ENCODE results near the gene CDKL1. TPM values are rescaled to one million over a fixed set of nuclear protein-coding genes. Genes with fewer than 3 reads are reported as not detected.
A peak's percentile ranks its signal among the peaks of the same experiment; 100 is the strongest.

CDKL1 gene
- total and polyA plus RNA-seq, 7 experiments from 2014 or later: 2.0 to 14.8 (median 4.9) TPM

DNA sequence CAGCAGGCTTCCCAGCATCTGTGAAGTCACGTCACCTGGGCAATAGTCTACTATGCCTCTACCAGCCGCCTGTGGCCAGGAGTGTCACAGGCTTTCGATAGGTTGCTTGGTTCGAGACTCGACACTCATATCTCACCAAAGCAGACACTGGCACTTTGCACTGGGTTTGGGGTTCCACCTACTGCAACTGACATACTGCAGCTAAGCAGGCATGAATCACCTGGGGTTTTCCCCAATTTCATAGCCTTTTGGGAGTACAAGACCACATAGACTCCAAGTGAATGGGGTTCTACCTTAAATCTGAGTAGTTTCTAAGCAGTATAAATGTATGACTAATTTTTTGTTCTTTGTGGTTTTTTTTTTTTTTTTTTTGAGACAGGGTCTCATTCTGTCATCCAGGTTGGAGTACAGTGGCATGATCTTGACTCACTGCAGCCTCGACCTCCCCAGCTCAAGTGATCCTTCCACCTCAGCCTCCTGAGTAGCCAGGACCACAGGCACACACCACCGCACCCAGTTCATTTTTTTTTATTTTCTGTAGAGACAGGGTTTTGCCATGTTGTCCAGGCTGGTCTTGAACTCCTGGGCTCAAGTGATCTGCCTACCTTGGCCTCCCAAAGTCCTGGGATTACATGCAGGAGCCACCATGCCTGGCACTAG lies 52.4 kb downstream of the CDKL1 start:
- no peaks in the 10 kb centered on the region for H3K9me3 ChIP-seq (ENCODE audit: control insufficient read depth in 2 of 3, low read length in 3 of 3)

DNA sequence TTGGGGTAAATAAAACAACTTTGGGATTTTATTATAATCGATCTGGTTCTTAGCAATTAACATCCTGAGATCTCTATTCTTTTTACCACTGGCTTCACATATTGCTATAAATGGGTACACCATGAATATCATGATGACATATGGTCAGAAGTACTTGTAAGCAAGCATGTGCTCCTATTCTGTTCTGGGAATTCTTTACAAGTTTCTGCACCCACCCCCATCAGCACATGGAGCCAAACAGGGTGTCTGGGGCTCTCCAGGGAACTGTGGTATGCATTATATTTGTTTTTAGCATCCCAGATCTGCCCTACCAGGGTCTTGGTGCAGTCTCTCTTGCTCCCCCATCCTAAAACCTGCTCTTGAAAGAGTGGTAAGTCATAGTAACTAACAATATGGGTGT lies 53.2 kb downstream of the CDKL1 start:
- Histone ChIP-seq H3K4me1 (ENCODE audit: control insufficient read depth in 2 of 2, insufficient read depth in 2 of 2, low read length in 2 of 2) (no peaks in the 10 kb centered on the region), H3K36me3 (ENCODE audit: control insufficient read depth in 2 of 3, insufficient read depth in 3 of 3, low read length in 3 of 3) (peaks cover 0 to 12% (median 0%) of the 10 kb centered on the region in 3 experiments), H3K9me3 (ENCODE audit: control insufficient read depth in 2 of 3, low read length in 3 of 3) (no peaks in the 10 kb centered on the region), H3K27ac (ENCODE audit: low read depth, low read length) (no peak overlapping the region), H3K27me3 (ENCODE audit: control insufficient read depth in 2 of 2, insufficient read depth in 2 of 2, low read length in 2 of 2) (no peaks in the 10 kb centered on the region), H3K4me3 (ENCODE audit: low read length) (no peak overlapping the region)
- ATAC-seq (no peak), DNase-seq (no peak)
- H3K27me3 Mint-ChIP-seq: peaks cover 0 to 16% (median 0%) of the 10 kb centered on the region in 5 donors
- H3K9me3 Mint-ChIP-seq: no peaks in the 10 kb centered on the region
- H3K27ac Mint-ChIP-seq: peak overlapping the region in 1 of 9 donors; percentile 26
- CTCF ChIA-PET: interaction anchor here (1.3 to 1.4 kb wide), 2 partner anchors 371 to 432 kb away, joined by 3 to 4 read pairs; no protein-coding TSS in a partner anchor
- peaks cover 2 to 18% (median 8%) of the 10 kb centered on the region in 5 donors for H3K36me3 Mint-ChIP-seq
- no peak overlapping the region for H3K4me3 Mint-ChIP-seq
- POLR2A ChIA-PET: interaction anchor here (0.6 kb wide), 1 partner anchor 578 kb away, joined by 3 read pairs; no protein-coding TSS in a partner anchor
- H3K4me1 Mint-ChIP-seq: peaks cover 0 to 23% (median 16%) of the 10 kb centered on the region in 7 donors
- intact Hi-C loops (cut with micrococcal nuclease): loop anchor here in 1 of 2 donors (5.0 kb wide), 1 partner anchor 99 kb away; no protein-coding TSS in a partner anchor

More for the DNA sequence above, 52.4 kb downstream of the CDKL1 start:
- Mint-ChIP-seq H3K4me1 (peaks cover 0 to 23% (median 16%) of the 10 kb centered on the region in 7 donors), H3K27me3 (peaks cover 0 to 19% (median 0%) of the 10 kb centered on the region in 5 donors), H3K4me3 (no peak overlapping the region), H3K36me3 (peaks cover 0 to 18% (median 4%) of the 10 kb centered on the region in 5 donors), H3K27ac (peak overlapping the region in 4 of 9 donors; percentile 22 to 67 (median 56)), H3K9me3 (no peaks in the 10 kb centered on the region)
- Histone ChIP-seq H3K4me3 (ENCODE audit: low read length) (no peak overlapping the region), H3K4me1 (ENCODE audit: control insufficient read depth in 2 of 2, insufficient read depth in 2 of 2, low read length in 2 of 2) (no peaks in the 10 kb centered on the region), H3K36me3 (ENCODE audit: control insufficient read depth in 2 of 3, insufficient read depth in 3 of 3, low read length in 3 of 3) (peaks cover 0 to 7% (median 0%) of the 10 kb centered on the region in 3 experiments), H3K27ac (ENCODE audit: low read depth, low read length) (no peak overlapping the region), H3K27me3 (ENCODE audit: control insufficient read depth in 2 of 2, insufficient read depth in 2 of 2, low read length in 2 of 2) (no peaks in the 10 kb centered on the region)
- peak in 1 of 9 donors; percentile 63 for DNase-seq
- ChIA-PET POLR2A (interaction anchor here (0.6 to 0.8 kb wide), 2 partner anchors 188 to 579 kb away, joined by 3 to 4 read pairs; no protein-coding TSS in a partner anchor), CTCF (no interaction called here)
- intact Hi-C loops (cut with micrococcal nuclease): loop anchor here (2.0 to 5.0 kb wide), 2 partner anchors 23 to 98 kb away; no protein-coding TSS in a partner anchor
- ATAC-seq: peak; percentile 45

DNA sequence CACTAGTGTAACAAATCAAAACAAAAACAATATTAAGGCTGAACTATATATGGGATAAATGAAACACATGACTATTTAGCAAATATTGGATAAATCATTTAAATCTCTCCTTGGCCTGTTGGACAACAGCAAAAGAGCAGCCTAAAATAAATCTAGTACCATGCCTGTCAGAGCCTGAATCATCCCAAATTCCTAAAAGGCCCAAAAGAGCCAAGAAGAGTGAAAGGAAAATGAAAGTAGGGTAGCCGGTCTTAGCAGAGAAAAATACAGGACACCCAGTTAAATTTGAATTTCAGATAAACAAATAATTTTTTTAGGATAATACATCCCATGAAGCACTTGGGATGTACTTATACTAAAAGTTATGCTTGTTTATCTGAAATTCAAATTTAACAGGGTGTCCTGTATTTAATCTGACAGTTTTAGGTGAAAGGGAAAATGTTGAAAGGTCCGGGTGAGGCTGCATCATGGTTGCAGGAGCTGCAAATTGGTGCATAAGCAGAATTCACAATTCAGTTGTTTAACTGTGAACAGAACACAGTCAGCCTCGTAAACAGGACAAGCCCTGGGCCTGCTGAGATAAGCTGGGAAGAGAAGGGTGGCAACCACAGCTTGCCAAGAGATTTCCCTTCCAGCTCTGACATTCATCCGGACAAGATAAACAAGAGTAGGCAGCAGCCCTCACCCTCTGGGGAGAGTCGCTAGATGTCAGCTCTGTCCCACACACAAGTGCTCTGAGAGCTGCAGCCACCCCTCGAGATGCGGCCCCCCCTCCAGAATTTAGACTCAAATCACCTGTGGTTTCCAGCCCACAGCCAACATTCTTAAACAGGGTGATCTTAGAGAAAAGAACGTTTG lies 54.2 kb downstream of the CDKL1 start:
- intact Hi-C loops (cut with micrococcal nuclease): loop anchor here (1.0 to 5.0 kb wide), 4 partner anchors 21 to 518 kb away; partner anchors contain the start of gene MAP4K5 (in 2 of the 2)
- Histone ChIP-seq H3K27ac (ENCODE audit: low read depth, low read length) (no peak overlapping the region), H3K27me3 (ENCODE audit: control insufficient read depth in 2 of 2, insufficient read depth in 2 of 2, low read length in 2 of 2) (no peaks in the 10 kb centered on the region), H3K9me3 (ENCODE audit: control insufficient read depth in 2 of 3, low read length in 3 of 3) (no peaks in the 10 kb centered on the region), H3K4me1 (ENCODE audit: control insufficient read depth in 2 of 2, insufficient read depth in 2 of 2, low read length in 2 of 2) (no peaks in the 10 kb centered on the region), H3K4me3 (ENCODE audit: low read length) (no peak overlapping the region), H3K36me3 (ENCODE audit: control insufficient read depth in 2 of 3, insufficient read depth in 3 of 3, low read length in 3 of 3) (peaks cover 0 to 13% (median 0%) of the 10 kb centered on the region in 3 experiments)
- Mint-ChIP-seq H3K4me1 (peaks cover 0 to 23% (median 16%) of the 10 kb centered on the region in 7 donors), H3K36me3 (peaks cover 2 to 15% (median 8%) of the 10 kb centered on the region in 5 donors), H3K27me3 (peaks cover 0 to 11% (median 0%) of the 10 kb centered on the region in 5 donors), H3K27ac (peak overlapping the region in 2 of 9 donors; percentile 31 to 66), H3K4me3 (peak overlapping the region in 1 of 10 donors; percentile 59), H3K9me3 (no peaks in the 10 kb centered on the region)
- ChIA-PET POLR2A (no interaction called here), CTCF (interaction anchor here (0.8 to 1.4 kb wide), 3 partner anchors 9 to 433 kb away, joined by 3 to 8 read pairs (median 4); no protein-coding TSS in a partner anchor)
- peak; percentile 83 for ATAC-seq
- peak in 7 of 9 donors; percentile 22 to 59 (median 39) for DNase-seq

DNA sequence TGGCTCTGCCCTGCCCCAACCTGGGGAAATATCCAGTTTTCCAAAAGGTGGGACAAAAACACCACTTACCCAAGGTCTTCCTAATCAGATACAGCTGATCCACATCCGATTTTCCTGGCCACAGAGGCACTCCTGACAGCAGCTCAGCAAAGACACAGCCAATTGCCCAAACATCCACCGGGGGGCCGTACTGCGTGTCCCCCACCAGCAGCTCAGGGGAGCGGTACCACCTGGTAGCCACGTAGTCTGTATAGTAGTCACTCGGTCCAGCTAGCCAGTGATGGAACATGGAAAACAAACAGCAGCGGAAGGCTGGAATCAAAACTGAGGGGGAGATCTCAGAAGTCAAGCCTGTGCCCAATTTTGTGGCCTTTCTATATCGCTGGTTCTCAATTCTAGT lies 55.7 kb downstream of the CDKL1 start:
- ATAC-seq (no peak), DNase-seq (no peak)
- H3K4me1 ChIP-seq (ENCODE audit: control insufficient read depth in 2 of 2, insufficient read depth in 2 of 2, low read length in 2 of 2): peaks cover 0 to 4% of the 10 kb centered on the region in 2 donors
- peaks cover 2 to 13% (median 7%) of the 10 kb centered on the region in 5 donors for H3K36me3 Mint-ChIP-seq
- ChIA-PET POLR2A (no interaction called here), CTCF (no interaction called here)
- no peak overlapping the region for H3K4me3 Mint-ChIP-seq
- peaks cover 6 to 30% (median 23%) of the 10 kb centered on the region in 7 donors for H3K4me1 Mint-ChIP-seq
- no peaks in the 10 kb centered on the region for H3K9me3 ChIP-seq (ENCODE audit: control insufficient read depth in 2 of 3, low read length in 3 of 3)
- no peaks in the 10 kb centered on the region for H3K27me3 ChIP-seq (ENCODE audit: control insufficient read depth in 2 of 2, insufficient read depth in 2 of 2, low read length in 2 of 2)
- H3K27ac ChIP-seq (ENCODE audit: low read depth, low read length): no peak overlapping the region
- no peaks in the 10 kb centered on the region for H3K9me3 Mint-ChIP-seq
- H3K36me3 ChIP-seq (ENCODE audit: control insufficient read depth in 2 of 3, insufficient read depth in 3 of 3, low read length in 3 of 3): peaks cover 0 to 13% (median 0%) of the 10 kb centered on the region in 3 experiments
- no peak overlapping the region for H3K27ac Mint-ChIP-seq
- H3K27me3 Mint-ChIP-seq: peaks cover 0 to 5% (median 0%) of the 10 kb centered on the region in 5 donors
- no peak overlapping the region for H3K4me3 ChIP-seq (ENCODE audit: low read length)
- intact Hi-C loops (cut with micrococcal nuclease): loop anchor here in 1 of 2 donors (5.0 kb wide), 1 partner anchor 101 kb away; no protein-coding TSS in a partner anchor

DNA sequence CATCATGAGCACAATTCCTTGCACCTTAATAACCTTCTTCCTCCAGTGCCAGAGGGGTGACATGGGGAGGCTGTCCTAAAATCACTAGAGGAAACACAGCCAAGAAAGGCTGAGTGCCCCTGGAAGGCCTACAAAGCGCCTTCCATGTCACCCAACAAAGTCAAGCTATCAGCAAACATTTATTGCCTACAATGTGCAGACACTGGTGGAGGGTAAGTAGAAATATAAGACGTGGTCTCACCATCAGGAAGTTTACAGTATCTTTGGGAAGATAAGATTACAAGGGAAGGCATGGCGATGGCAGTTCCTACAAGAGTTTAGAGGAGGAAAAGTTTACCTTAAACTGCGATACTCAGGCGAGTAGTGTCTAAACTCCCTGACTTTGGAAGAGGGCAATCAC lies 56.6 kb downstream of the CDKL1 start:
- H3K27ac Mint-ChIP-seq: peak overlapping the region in 1 of 9 donors; percentile 69
- ChIA-PET POLR2A (no interaction called here), CTCF (no interaction called here)

DNA sequence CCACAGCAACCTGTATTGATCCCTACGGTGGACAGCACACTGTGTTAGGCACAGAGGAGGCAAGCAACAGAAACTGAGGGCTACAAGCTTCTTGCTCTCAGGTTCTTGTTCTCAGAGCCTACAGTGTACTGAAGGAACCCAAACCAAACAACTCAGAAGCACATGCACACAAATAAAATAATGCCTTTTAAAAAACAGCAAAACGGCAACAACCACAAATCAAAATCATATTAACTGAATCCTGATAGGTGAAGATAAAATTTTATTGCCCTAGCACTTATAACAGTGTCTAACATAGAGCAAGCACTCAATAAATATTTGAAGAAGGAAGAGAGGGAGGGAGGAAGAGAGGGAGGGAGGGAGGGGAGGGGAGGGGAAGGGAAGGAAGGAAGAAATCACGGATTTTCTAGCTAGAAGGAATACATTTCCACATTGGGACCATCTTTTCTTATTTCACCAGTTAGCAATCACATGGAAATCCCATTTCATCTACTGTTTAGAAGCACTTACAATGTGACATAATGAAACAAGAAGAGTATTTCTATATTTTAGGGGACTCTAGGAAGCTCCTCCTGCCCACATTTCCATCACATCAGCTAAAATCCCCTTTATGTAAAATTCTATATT lies 57.4 kb downstream of the CDKL1 start:
- Histone ChIP-seq H3K9me3 (ENCODE audit: control insufficient read depth in 2 of 3, low read length in 3 of 3) (no peaks in the 10 kb centered on the region), H3K27ac (ENCODE audit: low read depth, low read length) (no peak overlapping the region), H3K36me3 (ENCODE audit: control insufficient read depth in 2 of 3, insufficient read depth in 3 of 3, low read length in 3 of 3) (peaks cover 0 to 13% (median 0%) of the 10 kb centered on the region in 3 experiments), H3K4me3 (ENCODE audit: low read length) (no peak overlapping the region), H3K27me3 (ENCODE audit: control insufficient read depth in 2 of 2, insufficient read depth in 2 of 2, low read length in 2 of 2) (no peaks in the 10 kb centered on the region), H3K4me1 (ENCODE audit: control insufficient read depth in 2 of 2, insufficient read depth in 2 of 2, low read length in 2 of 2) (peaks cover 0 to 11% of the 10 kb centered on the region in 2 donors)
- Mint-ChIP-seq H3K9me3 (no peaks in the 10 kb centered on the region), H3K36me3 (peaks cover 2 to 16% (median 5%) of the 10 kb centered on the region in 5 donors), H3K4me1 (peaks cover 14 to 32% (median 29%) of the 10 kb centered on the region in 7 donors), H3K4me3 (no peak overlapping the region), H3K27ac (peak overlapping the region in 1 of 9 donors; percentile 10), H3K27me3 (no peaks in the 10 kb centered on the region)
- CTCF ChIA-PET: no interaction called here
- POLR2A ChIA-PET: no interaction called here
- intact Hi-C loops (cut with micrococcal nuclease): no loop called here
- no peak for DNase-seq
- ATAC-seq: no peak

More for the DNA sequence above, 56.6 kb downstream of the CDKL1 start:
- no peaks in the 10 kb centered on the region for H3K27me3 ChIP-seq (ENCODE audit: control insufficient read depth in 2 of 2, insufficient read depth in 2 of 2, low read length in 2 of 2)
- Mint-ChIP-seq H3K4me1 (peaks cover 14 to 35% (median 31%) of the 10 kb centered on the region in 7 donors), H3K4me3 (no peak overlapping the region), H3K36me3 (peaks cover 2 to 17% (median 5%) of the 10 kb centered on the region in 5 donors), H3K27me3 (peaks cover 0 to 2% (median 0%) of the 10 kb centered on the region in 5 donors), H3K9me3 (no peaks in the 10 kb centered on the region)
- H3K4me1 ChIP-seq (ENCODE audit: control insufficient read depth in 2 of 2, insufficient read depth in 2 of 2, low read length in 2 of 2): peaks cover 0 to 11% of the 10 kb centered on the region in 2 donors
- H3K27ac ChIP-seq (ENCODE audit: low read depth, low read length): no peak overlapping the region
- intact Hi-C loops (cut with micrococcal nuclease): loop anchor here in 1 of 2 donors (5.0 kb wide), 1 partner anchor 102 kb away; no protein-coding TSS in a partner anchor
- no peak overlapping the region for H3K4me3 ChIP-seq (ENCODE audit: low read length)
- H3K9me3 ChIP-seq (ENCODE audit: control insufficient read depth in 2 of 3, low read length in 3 of 3): no peaks in the 10 kb centered on the region
- no peak for DNase-seq
- peaks cover 0 to 13% (median 0%) of the 10 kb centered on the region in 3 experiments for H3K36me3 ChIP-seq (ENCODE audit: control insufficient read depth in 2 of 3, insufficient read depth in 3 of 3, low read length in 3 of 3)
- no peak for ATAC-seq

Measured in naive thymus-derived CD4-positive, alpha-beta T cell (primary cell).